ENCODE data around the gene CHST14.
A peak's percentile ranks its signal among the peaks of the same experiment; 100 is the strongest.

CHST14 gene

DNA sequence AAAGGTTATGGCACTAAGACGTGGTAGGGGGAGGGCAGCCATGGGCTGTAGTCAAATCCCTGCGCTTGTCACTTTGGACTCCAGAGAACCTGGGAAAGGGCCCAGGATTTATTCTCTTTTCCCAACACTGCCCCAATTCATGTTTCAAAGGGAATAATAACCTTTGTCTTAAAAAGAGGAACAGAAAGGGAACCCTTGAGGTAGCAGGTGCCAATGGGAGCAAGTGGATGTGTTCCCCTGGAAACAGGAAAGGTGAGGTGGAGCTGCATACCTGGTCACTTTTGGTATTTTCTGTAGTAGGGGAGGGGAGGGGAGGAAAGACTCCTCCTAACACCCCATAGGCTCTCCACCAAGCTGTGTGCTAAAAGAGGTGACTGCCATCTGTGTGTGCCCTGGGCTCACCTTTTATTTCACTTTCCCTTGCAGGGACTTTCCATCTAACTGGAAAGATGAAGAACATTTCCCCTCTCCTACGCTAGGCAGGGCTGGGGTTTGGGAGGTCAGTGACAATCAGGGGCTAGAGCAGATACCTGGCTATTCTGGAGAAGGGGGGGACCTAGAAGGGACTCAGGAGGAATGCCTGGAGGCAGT is 6.1 kb upstream of the CHST14 start:
- no peak for DNase-seq

GRCh38 chr15:40465939-40466338 is 4.8 kb upstream of the CHST14 start:
- DNase-seq = no peak

DNA sequence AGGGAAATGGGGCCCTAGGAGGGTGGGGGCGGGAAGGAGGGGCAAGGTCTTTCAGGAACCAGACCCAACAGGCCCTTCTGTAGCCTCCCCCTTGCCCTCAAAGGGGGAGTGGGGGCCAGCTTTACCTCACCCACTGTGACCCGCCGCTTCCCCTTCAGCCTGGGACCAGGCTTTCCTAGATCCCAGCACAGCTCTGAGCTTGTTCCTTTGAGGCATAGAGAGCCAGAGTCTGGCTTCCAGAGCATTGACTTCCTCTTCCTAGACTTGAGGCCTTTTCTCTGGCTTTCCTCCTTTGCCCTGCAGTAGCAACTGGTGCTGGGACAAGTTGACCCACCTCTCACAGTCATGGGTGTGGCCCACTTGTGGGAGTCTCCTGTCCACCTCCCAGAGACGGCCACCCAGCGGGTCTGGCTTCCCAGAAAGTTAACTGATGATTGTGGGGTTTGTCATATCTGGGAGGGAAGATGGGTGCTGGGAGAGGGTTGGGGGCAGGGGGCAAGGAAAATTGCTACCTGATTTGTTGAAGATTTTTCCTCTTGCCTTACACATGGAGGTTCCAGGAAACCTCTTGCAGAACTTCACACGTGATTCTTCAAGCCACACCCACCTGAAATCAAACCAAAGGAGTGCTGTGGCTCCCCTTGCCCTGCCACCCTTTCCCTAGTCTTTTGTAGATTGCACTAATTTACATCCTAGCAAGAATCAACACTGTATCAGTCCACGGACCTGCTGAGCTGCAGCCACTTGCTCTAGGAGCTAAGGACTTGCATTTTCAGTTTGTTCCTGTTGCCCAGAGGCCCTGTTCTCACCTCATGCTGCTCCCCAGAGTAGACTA is 4.1 kb upstream of the CHST14 start:
- no peak for DNase-seq

DNA sequence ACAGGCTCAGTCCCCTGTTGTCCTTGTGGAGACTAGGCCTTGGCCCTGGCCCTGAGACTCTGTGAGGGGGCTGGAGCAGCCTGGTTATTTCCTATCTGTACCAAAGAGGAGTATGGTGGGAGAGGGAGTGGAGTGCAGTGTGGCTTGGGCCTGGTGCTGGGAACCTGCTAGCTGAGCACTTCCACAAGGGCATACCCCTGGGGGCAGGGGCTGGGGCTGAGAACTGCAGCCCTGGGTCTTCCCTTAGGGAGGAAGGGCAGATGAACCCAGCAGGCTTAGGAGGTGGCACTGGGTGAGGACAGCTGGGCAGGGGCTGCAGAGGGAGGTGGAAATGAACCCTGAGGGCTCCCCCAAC is 3.5 kb upstream of the CHST14 start:
- DNase-seq = no peak

DNA sequence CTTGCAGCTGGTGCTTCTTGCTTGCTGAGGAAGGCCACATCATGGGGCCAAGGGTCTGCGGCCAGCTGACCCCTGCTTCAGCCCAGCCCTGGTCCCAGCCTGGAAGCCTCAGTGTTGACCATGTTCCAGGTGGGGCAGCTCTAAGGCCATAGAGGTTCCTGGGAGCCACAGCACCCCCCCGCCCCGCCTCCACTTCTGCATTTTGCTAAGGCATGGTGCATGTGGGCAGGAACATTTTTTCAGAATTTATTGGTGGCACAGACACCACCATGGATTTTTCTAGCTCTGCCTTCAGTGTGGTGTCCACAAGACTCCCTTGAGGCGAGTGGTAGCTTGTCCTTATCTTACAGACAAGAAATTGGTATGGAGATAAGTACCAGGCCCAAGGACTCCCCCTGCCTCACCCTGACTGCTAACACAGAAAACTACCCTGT is 1.9 kb upstream of the CHST14 start:
- DNase-seq = no peak

DNA sequence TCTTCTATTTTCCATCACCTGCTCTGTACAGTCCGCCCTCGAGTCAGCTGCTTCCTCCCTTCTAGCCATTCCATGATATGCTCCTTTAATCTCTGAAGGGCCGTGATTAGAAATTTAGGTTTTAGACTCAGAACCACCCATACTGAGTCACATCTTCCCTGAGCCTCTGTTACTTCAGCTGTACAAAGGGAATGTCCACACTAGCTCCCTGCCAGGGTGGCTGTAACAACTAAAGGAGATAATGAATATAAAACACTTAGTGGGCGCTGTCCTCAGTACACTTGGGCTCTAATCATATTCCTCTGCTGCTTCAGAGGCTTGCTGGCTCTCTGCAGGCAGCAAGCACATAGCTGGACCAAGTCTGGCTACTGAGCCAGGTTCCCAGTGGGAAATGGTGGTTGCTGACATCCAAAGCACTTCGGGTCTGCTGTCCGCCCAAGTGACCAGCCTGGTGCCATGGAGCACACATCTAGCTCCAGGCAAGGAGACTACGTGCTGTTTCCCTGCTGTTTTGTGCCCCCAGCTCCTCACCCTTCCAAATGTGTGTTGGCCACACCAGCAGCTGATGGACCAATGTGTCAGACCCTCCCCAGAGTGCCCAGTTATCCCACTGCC is 901 bp upstream of the CHST14 start:
- no peak for DNase-seq

- DNase-seq = no peak
These were observed 472 bp downstream of the CHST14 start for GRCh38 chr15:40471105-40471807.

DNA sequence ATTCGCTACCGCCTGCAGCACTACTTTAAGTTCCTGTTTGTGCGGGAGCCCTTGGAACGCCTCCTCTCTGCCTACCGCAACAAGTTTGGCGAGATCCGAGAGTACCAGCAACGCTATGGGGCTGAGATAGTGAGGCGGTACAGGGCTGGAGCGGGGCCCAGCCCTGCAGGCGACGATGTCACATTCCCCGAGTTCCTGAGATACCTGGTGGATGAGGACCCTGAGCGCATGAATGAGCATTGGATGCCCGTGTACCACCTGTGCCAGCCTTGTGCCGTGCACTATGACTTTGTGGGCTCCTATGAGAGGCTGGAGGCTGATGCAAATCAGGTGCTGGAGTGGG is 995 bp downstream of the CHST14 start:
- DNase-seq = no peak

GRCh38 chr15:40472171-40472727 is 1.5 kb downstream of the CHST14 start:
- no peak for DNase-seq

GRCh38 chr15:40474581-40474980 is 3.8 kb downstream of the CHST14 start:
- DNase-seq = no peak

GRCh38 chr15:40477642-40478327 is 7.0 kb downstream of the CHST14 start:
- DNase-seq = no peak

DNA sequence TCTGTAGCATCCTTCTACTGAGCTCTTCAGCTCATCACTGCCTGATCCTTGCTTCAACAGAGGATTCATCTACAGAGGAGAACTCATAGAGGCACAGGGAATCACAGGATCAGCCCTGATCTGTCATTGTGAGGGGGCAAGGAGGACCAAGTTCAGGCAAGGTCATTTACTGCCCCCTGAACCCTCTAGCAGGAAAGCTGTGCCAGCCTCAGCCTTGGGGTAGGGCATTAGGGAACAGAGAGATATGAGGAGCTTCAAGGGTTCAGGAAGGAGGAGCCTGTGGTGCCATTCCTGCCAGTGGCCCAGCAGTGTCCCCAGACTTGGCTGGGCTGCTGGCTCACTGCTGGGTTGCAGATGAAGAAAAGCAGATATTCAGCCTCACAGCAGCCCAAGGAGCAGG is 8.2 kb downstream of the CHST14 start:
- no peak for DNase-seq

DNA sequence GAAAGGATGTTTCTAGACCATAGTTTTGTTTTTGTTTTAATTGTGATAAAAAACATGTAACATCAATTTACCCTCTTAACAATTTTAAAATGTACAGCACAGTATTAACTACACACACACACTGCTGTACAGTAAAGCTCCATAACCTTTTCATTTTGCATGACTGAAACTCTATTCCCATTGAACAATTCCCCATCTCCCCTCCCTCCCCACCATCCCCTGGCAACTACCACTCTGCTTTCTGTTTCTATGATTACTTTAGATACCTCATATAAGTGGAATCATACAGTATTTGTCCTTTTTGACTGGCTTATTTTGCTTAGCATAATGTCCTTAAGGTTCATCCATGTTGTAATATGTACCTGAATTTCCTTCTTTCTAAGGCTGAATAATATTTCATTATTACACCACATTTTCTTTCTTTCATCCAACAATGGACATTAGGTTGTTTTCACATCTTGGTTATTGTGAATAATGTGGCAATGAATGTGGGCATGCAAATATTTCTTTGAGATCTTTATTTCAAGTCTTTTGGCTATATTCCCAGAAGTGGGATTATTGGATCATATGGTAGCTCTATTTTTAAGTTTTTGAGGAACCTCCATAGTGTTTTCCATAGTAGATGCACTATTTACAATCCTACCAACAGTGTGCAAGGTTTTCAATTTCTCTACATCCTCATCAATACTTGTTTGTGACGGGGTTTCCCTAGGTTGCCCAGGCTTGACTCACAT is 10.7 kb downstream of the CHST14 start:
- no peak for DNase-seq

GRCh38 chr15:40483919-40484318 is 13.1 kb downstream of the CHST14 start:
- DNase-seq = no peak

DNA sequence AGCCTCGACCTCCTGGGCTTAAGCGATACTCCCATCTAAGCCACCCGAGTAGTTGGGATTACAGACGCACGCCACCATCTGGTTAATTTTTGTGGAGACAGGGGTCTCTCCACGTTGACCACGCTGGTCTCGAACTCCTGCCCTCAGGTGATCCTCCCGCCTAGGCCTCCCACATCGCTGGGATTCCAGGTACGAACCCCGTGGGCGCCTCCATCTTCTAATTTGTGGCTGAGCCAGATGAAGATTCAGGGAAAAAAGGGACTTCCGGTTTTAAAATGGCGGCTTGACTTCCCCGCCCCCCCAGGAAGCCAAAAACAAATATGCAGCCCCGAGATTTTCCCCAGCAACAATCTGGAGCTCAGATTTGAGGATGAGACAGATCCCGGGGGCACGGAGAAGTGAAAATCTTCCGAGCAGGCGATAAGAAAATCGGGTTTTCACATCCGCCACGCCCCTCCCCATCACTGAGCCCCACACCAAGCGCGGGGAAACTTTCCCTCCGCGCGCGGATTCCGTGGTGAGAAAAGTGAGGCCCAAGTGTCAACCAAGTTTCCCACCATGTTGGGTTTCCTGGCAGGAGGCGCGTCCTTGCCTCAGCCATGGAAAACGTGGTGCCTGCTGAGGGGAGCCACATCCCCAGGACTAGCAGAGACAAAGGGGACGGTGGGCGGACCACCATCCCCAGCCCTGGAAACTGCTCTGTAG is 15.4 kb downstream of the CHST14 start:
- DNase-seq = no peak

DNA sequence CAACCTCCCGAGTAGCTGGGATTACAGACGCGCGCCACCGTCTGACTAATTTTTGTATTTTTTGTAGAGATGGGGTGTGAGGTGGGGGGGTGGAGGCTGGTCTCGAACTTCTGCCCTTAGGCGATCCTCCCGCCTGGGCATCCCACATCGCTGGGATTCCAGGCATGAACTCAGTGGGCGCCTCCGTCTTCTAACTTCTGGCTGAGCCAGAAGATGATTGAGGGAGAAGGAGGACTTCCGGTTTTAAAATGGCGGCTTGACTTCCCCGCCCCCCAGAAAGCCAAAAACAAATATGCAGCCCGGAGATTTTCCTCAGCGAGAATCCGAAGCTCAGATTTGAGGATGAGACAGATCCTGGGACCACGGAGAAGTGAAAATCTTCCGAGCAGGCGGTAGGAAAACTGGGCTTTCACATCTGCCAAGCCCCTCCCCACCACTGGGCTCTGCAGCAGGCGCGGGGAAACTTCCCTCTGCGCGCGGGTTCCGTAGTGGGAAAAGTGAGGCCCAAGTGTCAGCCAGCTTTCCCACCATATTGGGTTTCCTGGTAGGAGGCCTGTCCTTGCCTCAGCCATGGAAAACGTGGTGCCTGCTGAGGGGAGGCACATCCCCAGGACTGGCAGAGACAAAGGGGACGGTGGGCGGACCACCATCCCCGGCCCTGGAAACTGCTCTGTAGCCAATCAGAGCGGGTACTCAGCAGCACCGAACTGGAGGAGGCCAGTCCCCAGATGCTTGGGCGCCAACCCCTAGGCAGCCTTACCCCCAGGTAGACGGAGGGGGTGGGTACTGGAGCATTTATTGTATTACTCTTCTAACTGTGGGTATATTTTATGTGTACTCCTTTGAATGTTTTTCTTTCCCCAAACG is 17.3 kb downstream of the CHST14 start:
- DNase-seq = no peak

GRCh38 chr15:40489274-40490175 is 18.7 kb downstream of the CHST14 start:
- DNase-seq = no peak

DNA sequence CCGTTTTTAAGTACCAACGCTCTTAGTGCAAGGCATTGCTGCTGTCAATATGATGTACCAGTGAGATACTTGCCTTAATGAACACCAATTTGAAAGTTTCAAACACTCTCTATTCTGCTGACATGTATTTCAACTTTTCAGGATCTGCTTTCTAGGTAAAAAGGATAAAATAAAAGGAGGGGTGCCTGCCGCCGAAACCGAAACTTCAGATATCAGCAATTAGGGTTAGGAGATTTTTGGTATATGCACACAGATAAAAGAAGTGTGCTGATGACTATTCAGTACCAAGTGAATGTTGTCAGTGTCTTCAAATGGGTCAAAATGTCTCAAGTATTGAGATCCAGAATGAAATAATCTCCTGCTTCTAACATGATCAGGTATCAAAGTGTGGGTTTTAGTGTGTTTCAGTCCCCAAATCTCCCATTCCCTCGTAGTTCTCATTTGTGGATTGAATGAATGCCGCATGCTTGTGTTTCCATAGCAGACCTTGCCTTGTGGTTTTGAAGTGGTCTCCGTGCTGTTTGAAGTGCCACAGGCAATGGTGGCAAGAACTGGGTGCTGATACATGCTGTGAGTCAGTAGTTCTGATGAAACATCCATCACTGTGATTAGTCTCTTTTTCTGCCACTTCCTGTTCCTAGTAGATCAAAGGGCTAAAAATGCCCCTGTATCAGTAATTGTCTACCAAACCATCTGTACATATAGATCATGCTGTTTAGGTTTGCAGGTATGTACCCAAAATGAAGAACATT is 22.5 kb downstream of the CHST14 start:
- peak; percentile 29 for DNase-seq

All from effector CD4-positive, alpha-beta T cell (primary cell).